Upper lobe of left lung (tissue), 6 donors: ENCODE measurements around the gene ADI1. TPM values are rescaled to one million over a fixed set of nuclear protein-coding genes. Genes with fewer than 3 reads are reported as not detected.

Experiments
- ATAC-seq, 2 donors: fragments of 200-7000 bp; cut with Tn5 transposase; one replicate each; pipeline ENCODE4 v1.9.1; 2022; ENCODE audit warnings: mild to moderate bottlenecking in 2 of 2, moderate library complexity in 2 of 2; ENCODE audit not compliant: low FRiP score in 2 of 2
- DNase-seq, 2 donors: peaks; one replicate each; pipeline ENCODE4 v3.0.0-alpha.2; 2019 to 2020
- H3K27ac ChIP-seq, 4 donors: fragments of 200-600 bp; sonication (generic); one replicate each; pipeline ENCODE4 v1.5.1; 2016 to 2019
- H3K27me3 ChIP-seq, 4 donors: fragments of 200-600 bp; sonication (generic); one replicate each; pipeline ENCODE4 v1.5.1; 2017 to 2019
- H3K36me3 ChIP-seq, 4 donors: fragments of 200-600 bp; sonication (generic); one replicate each; pipeline ENCODE4 v1.5.1; 2016 to 2019
- H3K4me1 ChIP-seq, 4 donors: fragments of 200-600 bp; sonication (generic); one replicate each; pipeline ENCODE4 v1.5.1; 2018 to 2019
- H3K4me3 ChIP-seq, 4 donors: fragments of 200-600 bp; sonication (generic); one replicate each; pipeline ENCODE4 v1.5.1; 2017 to 2019; ENCODE audit warnings: mild to moderate bottlenecking in 2 of 4, moderate library complexity in 1 of 4
- H3K9me3 ChIP-seq, 4 donors: fragments of 200-600 bp; sonication (generic); one replicate each; pipeline ENCODE4 v1.5.1; 2018 to 2019
- EP300 ChIP-seq, 4 donors: sonication (generic); formaldehyde crosslinking; IDR thresholded peaks; one replicate each; pipeline ENCODE4 v1.5.1; 2017; ENCODE audit warnings: antibody characterized with exemption in 4 of 4, control low read depth in 2 of 4
- POLR2A ChIP-seq, 4 donors: fragments of 450-650 bp; IDR thresholded peaks; one replicate each; pipeline ENCODE4 v1.5.1; 2016 to 2017; ENCODE audit warnings: antibody characterized with exemption in 4 of 4, mild to moderate bottlenecking in 2 of 4
- POLR2AphosphoS5 ChIP-seq, 2 donors: sonication (generic); formaldehyde crosslinking; IDR thresholded peaks; one replicate each; pipeline ENCODE4 v1.5.1; 2017; ENCODE audit warnings: antibody characterized with exemption in 2 of 2
- WGBS, 2 donors: methylation state at CpG; one replicate each; pipeline ENCODE4 v1.1.5; 2017 to 2018; 5-methylcytosine and 5-hydroxymethylcytosine counted together
- total RNA-seq, 6 donors: library from RNA; depleted of rRNA in 4 of 6; stranded (reverse); fragments of >200 nt in 4 of 6; gene quantifications; one replicate each; pipeline versions ENCODE4 v1.1.0 to v1.2.1, GENCODE V29; 2016 to 2021
- TF ChIP-seq, protein P1 (sequence below), 6 experiments: fragments of 450-650 bp in 4 of 6; fragments of 200-600 bp in 2 of 6; sonication (generic) in 2 of 6; IDR thresholded peaks; one replicate each; pipeline ENCODE4 v1.5.1; 2016 to 2019; ENCODE audit warnings: antibody characterized with exemption in 6 of 6
- donor health status: DM: no; HTN: no; CAD: no; lungs with moderate emphysema.
- donor health status: DM: no; HTN: yes; CAD: no; lungs with severe emphysema.

ADI1 gene
- total RNA-seq, 6 donors from 2014 or later, result 40.9 to 87.3 (median 77.3) TPM

DNA sequence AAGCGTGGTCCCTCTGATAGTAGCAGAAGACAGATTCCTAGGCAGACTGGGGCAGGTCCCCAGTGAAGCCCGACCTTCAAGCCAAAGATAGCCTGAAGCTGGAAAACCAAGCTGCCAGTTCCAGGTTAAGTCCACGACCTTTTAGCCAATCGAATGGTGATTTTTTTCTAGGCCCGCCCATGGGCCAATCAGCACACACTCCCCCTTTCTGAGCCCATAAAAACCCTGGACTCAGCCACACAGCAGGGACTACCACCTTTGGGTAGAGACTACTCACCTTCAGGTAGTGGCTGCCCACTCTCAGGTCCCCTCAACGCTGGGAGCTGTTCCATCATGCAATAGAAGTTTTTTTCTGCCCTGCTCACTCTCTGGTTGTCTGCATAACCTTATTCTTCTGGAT is 14.5 kb upstream of the ADI1 start:
- peaks cover 7 to 20% (median 15%) of the 10 kb centered on the region in 4 donors for H3K4me1 ChIP-seq
- TF ChIP-seq EP300 (IDR thresholded peaks at IDR 0.05), result no peak
- no peak for TF ChIP-seq POLR2A (IDR thresholded peaks at IDR 0.05)
- no peak for TF ChIP-seq POLR2AphosphoS5 (IDR thresholded peaks at IDR 0.05)
- TF ChIP-seq, protein P1, sequence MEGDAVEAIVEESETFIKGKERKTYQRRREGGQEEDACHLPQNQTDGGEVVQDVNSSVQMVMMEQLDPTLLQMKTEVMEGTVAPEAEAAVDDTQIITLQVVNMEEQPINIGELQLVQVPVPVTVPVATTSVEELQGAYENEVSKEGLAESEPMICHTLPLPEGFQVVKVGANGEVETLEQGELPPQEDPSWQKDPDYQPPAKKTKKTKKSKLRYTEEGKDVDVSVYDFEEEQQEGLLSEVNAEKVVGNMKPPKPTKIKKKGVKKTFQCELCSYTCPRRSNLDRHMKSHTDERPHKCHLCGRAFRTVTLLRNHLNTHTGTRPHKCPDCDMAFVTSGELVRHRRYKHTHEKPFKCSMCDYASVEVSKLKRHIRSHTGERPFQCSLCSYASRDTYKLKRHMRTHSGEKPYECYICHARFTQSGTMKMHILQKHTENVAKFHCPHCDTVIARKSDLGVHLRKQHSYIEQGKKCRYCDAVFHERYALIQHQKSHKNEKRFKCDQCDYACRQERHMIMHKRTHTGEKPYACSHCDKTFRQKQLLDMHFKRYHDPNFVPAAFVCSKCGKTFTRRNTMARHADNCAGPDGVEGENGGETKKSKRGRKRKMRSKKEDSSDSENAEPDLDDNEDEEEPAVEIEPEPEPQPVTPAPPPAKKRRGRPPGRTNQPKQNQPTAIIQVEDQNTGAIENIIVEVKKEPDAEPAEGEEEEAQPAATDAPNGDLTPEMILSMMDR (IDR thresholded peaks at IDR 0.05), result no peak
- H3K9me3 ChIP-seq, result no peaks in the 10 kb centered on the region
- ATAC-seq, result no peak
- H3K36me3 ChIP-seq, result peaks cover 0 to 18% (median 0%) of the 10 kb centered on the region in 4 donors
- H3K4me3 ChIP-seq, result no peak overlapping the region
- H3K27me3 ChIP-seq, result no peaks in the 10 kb centered on the region
- DNase-seq, result no peak
- no peak overlapping the region for H3K27ac ChIP-seq
- 96 to 97% methylated on average over 6 of the region's 6 CpGs for WGBS, 2 donors

DNA sequence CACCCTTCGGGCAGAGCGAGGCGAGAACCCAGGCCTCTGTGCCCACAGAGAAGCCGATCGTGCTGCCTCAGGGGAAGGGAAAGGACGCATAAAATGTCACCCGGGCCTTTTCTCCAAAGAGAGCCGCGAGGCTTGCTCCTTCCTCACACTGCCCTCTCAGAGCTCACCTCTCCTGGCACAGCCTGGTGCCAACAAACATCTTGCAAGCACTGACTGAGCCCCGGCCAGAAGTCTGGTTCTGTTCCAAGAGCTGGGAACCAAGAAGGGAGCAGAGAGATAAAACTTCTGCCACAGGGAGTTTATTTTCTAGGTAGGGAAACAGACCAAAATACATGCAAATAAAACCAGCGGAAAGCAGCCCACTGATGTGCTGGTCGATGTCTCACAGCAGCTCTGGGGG is 13.6 kb upstream of the ADI1 start:
- Histone ChIP-seq H3K9me3 (no peaks in the 10 kb centered on the region), H3K4me1 (peaks cover 7 to 20% (median 15%) of the 10 kb centered on the region in 4 donors), H3K36me3 (peaks cover 0 to 18% (median 0%) of the 10 kb centered on the region in 4 donors), H3K27ac (no peak overlapping the region), H3K27me3 (no peaks in the 10 kb centered on the region), H3K4me3 (no peak overlapping the region)
- no peak for ATAC-seq
- no peak for DNase-seq
- WGBS, 2 donors, result 76 to 80% methylated on average over 7 to 12 of the region's 12 CpGs
- TF ChIP-seq POLR2AphosphoS5 (IDR thresholded peaks at IDR 0.05) (no peak), POLR2A (IDR thresholded peaks at IDR 0.05) (no peak), EP300 (IDR thresholded peaks at IDR 0.05) (no peak)
- TF ChIP-seq, protein P1 (IDR thresholded peaks at IDR 0.05), result no peak

DNA sequence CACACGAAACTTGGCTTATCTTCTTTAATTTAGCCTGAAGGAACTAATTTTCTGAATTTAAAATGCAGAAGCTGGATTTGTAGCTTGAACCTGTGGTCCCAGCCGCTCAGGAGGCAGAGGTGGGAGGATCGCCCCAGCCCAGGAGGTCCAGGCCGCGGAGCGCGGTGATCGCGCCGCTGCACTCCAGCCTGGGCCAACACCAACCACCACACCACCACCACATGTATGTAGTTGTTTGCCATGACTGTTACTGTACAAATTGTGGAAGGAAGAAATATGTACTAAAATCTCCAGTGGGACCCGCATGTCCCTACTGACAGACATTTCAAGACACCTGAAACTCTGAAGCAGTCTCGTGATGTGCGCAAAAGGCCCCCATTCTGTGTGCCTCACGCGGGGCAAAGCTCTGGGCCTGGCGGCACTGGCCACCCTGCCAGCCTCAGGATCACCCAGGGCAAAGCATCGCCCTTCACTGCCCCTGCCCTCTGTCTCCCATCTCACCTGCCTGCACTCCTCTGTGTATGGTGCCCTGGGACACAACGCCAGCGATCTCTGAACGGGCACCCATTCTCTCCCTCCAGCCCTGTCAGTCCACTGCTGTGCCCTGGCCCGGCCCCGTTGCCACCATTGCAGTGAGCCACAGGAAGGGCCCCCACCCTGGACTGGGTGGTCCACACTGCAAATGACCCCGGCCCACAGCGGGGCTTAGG is 10.1 kb upstream of the ADI1 start:
- Histone ChIP-seq H3K36me3 (peaks cover 0 to 18% (median 0%) of the 10 kb centered on the region in 4 donors), H3K4me3 (no peak overlapping the region), H3K27me3 (no peaks in the 10 kb centered on the region), H3K9me3 (no peaks in the 10 kb centered on the region), H3K27ac (no peak overlapping the region), H3K4me1 (peaks cover 1 to 8% (median 7%) of the 10 kb centered on the region in 4 donors)
- peak in 1 of 2 donors; percentile 60 for DNase-seq
- 95 to 99% methylated on average over 10 to 24 of the region's 24 CpGs for WGBS, 2 donors
- ATAC-seq, result no peak
- TF ChIP-seq, protein P1 (IDR thresholded peaks at IDR 0.05), result no peak
- TF ChIP-seq POLR2AphosphoS5 (IDR thresholded peaks at IDR 0.05) (no peak), POLR2A (IDR thresholded peaks at IDR 0.05) (no peak), EP300 (IDR thresholded peaks at IDR 0.05) (no peak)

DNA sequence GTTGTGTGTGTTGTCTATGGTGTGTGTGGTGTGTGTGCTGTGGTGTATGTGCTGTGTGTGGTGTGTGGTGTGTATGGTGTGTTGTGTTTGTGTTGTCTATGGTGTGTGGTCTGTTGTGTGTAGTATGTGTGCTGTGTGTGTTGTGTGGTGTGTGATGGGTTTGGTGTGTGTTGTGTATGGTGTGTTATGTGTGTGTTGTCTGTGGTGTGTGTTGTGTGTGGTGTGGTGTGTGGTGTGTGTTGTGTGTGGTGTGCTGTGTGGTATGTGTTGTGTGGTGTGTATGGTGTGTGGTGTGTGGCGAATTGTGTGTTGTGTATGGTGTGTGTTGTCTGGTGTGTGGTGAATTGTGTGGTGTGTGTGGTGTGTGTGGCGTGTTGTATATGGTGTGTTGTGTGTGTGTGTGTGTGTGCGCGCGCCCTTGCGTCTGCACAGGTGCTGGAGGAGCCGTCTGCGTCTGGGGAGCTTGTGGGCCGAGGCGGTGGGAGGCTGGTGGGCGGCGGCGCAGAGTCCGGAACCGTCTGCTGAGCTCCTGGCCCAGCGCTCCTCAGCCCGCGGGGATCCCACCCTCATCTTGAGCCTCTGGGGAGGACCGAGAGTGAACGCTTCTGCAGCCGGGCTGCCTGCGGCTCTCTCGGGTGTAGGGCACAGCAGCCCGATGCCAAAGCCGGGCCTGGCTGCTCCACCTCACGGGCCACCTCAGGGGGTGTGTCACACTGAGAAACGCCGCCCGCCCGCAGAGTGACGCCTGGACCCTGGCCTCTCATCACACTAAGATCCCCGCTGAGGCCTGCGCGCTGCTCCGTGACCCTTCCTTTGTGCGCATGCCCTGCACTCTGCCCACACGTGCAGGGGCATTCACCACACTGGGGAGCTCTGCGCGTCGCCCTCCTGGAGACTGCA is 8.8 kb upstream of the ADI1 start:
- H3K4me3 ChIP-seq, result no peak overlapping the region
- 93% methylated on average over 34 to 40 of the region's 40 CpGs for WGBS, 2 donors
- H3K36me3 ChIP-seq, result peaks cover 0 to 11% (median 0%) of the 10 kb centered on the region in 4 donors
- H3K27me3 ChIP-seq, result no peaks in the 10 kb centered on the region
- no peak overlapping the region for H3K27ac ChIP-seq
- peak in 1 of 2 donors; percentile 79 for DNase-seq
- H3K9me3 ChIP-seq, result no peaks in the 10 kb centered on the region
- TF ChIP-seq, protein P1 (IDR thresholded peaks at IDR 0.05), result no peak
- TF ChIP-seq EP300 (IDR thresholded peaks at IDR 0.05) (no peak), POLR2A (IDR thresholded peaks at IDR 0.05) (no peak), POLR2AphosphoS5 (IDR thresholded peaks at IDR 0.05) (no peak)
- ATAC-seq, result peak; percentile 11 to 19
- peaks cover 14 to 22% (median 20%) of the 10 kb centered on the region in 4 donors for H3K4me1 ChIP-seq
